Fibroblast of the conjunctiva (primary cell): ENCODE results near the gene PSAPL1.

Experiments
- DNase-seq: peaks from one replicate; pipeline ENCODE4 v3.0.0-alpha.2; 2010; ENCODE audit warnings: low read depth

The PSAPL1 gene

GRCh38 chr4:7396186-7396910 lies 38.4 kb downstream of the PSAPL1 start:
- no peak for DNase-seq

DNA sequence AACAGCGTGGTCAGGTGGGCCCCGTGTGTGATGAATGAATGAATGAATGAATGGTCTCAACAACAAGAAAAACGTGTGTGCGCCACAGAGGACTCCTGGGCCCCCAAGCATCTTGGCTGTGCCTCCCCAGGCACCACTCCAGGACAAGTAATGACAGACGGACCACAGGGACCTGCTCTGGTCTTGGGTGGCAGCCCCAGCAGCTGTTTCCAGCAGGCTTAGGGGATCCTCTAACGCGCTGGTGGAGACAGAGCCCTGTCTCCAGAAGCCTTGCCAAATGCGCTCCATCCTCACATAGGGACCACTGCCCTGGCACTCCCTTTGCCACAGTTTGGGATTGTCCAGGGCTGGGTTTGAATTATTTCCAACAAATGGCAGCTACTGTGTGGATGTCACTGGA lies 39.1 kb downstream of the PSAPL1 start:
- no peak for DNase-seq

DNA sequence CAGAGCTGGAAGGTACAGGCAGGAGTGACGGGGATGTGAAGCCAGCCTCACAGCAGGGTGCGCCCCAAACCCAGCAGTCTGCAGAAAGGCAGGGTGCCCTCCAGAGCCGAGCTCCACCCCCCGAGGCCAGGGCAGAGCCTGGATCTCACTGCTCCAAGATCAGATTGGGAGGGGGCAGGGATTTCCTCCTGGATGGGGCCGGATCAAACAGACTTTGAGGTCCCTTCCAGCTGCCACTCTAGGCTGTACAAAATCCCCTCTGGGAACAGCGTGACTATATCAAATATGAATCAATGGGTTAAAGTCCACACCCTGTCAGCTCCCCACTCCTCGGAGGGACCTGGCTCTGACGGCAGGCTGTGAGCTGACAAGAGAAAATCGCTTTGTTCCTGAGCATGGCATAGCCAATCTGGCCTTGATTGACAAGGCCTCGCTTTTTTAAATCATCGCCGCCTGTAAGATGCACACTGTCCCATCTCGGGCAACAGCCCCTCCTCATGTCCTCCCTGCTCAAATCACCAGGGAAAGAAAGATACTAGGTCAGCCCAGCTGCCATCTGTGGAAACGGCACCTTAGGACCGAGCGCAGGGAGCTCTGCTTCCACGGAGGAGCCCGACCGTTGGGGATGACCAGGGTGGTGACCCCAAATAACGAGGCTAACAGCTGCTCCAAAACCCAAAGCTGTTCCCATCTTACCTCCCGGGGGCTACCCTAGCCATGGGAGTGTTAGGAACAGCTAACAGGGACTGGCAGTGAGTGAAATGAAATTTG lies 39.9 kb downstream of the PSAPL1 start:
- no peak for DNase-seq

DNA sequence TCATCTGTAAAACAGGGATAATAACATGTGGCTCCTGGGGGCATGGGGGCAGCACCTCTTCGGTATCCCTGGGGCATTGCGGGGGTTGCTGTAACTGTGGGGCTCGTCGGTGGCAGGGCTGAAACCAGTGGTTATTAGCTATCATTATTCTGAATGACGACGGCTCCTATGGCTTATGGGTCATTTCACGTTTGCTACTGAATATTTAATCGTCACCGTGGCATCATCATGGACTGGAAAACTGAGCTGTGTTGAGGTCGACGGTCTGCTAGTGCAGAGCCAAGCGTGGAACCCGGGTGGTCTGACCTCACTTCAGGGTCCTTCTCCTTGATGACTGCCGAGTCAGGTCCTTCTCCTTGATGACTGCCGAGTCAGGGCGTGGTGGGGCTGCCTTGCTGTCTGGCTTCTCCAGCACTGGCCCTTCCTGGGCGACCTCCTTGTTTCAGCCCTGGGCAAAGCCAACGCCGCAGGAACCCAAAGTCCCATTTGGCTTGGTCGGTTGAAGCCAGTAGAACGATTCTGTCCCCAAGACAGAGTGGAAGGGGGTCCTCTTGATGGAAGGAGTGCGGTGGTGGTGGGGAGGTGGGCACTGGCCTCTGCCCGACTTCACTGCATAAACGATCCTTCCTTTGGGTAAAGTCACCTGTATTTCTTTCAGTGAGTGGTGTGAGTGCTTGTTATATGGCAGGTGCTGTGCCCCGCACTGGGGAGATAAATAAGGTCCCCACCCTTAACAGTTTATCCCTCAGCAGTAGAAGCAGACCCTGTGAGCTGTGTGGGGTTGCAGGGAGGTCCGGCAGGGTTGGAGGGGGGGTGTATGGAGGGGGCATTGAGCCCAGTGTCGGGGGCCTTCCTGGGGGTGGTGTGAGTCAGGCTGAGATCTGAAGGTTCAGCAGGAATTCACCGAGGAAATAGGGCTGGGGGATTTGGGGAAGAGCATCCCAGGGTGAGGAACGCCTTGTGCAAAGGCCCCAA lies 40.8 kb downstream of the PSAPL1 start:
- no peak for DNase-seq

- no peak for DNase-seq
Measured at GRCh38 chr4:7392438-7393421, 42.0 kb downstream of the PSAPL1 start.

- no peak for DNase-seq
Measured at GRCh38 chr4:7391637-7392437, 42.9 kb downstream of the PSAPL1 start.

- no peak for DNase-seq
Measured at GRCh38 chr4:7390906-7391636, 43.7 kb downstream of the PSAPL1 start.

DNA sequence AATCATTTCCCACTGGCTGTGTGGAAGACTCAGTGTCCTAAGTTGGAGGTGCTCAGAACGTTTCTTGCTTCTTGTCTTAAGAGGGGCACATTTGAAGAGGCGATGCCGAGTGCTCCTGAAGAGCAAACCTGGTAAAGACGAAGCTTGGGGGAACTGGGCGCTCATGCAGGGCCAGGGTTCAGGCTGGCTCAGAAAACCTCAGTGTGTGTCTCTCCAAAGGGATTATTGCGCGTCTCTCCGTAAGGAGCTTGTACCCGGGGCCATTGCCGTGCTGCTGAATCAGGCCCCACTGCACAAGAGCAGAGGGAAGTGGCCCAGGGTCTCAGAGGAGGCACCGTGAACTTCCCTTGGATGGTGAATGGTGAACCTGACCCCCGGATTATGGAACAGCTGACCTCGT lies 44.4 kb downstream of the PSAPL1 start:
- no peak for DNase-seq

DNA sequence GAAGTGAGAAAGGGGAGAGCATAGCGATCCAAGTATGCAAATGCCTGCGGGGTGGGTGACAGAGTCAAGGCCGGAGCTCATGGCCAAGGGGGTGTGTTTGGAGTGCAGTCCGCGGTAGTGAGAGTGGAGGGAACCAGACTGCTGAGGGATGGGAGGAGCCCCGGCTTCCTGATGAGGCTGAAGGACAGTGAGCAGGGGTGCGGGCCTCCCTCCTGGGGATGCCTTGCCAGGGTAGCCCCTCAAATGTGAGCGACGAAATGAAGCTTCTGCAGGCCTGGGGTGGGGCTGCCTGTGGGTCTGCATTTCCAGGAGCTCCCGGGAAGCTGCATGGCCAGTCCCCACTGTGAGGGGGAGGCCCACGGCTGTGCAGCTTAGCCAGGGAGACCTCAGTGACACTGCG lies 45.0 kb downstream of the PSAPL1 start:
- DNase-seq, result no peak

DNA sequence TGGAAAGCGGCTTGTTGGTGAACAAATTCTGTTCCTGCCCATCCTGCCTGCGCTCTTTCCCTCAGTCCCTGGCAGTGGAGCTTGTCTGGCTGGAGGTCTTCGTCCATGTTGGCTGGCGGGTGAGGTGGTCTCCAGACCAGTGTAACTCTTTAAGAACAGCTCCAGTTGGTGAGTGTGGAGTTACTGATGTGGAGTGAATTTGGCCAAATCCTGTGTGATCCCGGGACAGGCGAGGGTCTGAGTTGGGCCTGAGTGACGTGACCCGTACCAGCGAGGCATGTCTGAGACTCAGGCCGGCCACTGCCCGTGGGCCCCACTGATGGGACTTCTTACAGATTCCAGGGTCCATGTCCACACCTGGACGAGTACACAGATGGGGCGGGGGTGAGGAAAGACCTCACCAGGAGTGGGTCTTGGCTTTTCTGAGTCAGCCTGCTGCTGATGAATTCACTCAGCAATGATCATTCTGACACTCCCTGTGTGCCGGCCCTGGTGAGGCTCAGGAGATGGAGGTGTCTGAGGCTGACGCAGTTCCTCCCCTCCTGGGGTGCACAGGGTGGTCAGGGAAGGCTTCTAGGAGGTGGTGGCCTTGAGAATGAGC lies 45.5 kb downstream of the PSAPL1 start:
- DNase-seq, result no peak

- no peak for DNase-seq
Measured at GRCh38 chr4:7388627-7389026, 46.1 kb downstream of the PSAPL1 start.

DNA sequence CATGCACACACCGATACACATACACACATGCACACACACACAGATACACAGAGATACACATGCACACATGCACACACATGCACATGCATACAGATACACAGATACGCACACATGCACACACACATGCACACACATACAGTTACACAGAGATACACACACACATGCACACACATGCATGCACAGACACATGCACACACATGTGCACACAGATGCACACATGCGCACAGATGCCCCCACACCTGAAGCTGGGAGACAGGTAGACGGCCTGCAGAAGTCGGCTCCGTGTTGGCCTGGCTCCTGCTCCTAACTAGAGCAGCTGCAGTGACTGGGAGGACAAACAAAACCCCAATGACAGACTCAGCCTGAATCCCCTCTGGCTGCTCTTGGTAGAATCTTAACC lies 46.8 kb downstream of the PSAPL1 start:
- no peak for DNase-seq

DNA sequence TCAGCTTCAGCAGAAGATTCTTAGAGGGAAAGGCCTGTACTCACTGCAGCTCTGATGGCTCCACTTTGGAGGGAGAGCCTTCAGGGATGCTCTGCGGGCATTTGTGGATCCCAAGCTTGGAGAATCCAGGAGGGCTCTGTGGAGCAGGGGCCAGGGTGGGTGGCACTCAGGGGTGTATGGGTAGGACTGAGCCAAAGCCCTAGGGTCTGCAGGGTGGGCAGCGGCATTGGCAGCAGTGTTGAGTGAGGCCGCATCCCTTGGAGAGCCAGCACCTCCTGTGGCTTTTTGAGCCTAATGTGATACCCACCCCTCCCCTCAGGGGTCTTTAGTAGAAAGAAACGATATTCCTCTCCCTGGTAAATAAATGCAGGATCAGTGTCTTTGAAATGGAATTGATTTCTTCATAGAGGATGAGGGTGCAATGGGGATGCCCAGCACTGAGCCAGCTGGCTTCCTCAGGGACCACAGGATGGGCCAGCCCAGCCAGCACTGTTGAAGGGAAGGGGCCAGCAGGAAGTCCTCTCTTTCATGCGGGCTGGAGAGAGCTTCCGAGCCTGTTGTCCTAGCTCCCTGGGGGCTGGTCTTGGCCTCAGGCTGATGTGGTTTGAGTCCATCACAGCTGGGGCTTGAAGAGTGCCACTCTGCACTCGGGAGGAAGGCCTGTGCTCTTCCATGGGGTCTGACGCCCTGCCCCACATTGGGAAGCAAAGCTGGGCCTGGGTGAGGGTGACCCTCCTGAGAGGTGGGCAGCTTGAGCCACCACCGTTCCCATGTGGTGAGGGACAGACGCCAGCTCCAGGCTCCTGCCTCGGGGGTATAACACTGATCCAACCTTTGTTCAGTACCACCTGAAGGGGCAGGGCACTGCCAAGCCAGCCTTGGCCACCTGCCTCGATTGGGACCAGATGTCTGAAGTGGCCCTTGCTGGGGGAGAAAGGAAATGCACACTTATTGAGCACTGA lies 49.5 kb downstream of the PSAPL1 start:
- no peak for DNase-seq

DNA sequence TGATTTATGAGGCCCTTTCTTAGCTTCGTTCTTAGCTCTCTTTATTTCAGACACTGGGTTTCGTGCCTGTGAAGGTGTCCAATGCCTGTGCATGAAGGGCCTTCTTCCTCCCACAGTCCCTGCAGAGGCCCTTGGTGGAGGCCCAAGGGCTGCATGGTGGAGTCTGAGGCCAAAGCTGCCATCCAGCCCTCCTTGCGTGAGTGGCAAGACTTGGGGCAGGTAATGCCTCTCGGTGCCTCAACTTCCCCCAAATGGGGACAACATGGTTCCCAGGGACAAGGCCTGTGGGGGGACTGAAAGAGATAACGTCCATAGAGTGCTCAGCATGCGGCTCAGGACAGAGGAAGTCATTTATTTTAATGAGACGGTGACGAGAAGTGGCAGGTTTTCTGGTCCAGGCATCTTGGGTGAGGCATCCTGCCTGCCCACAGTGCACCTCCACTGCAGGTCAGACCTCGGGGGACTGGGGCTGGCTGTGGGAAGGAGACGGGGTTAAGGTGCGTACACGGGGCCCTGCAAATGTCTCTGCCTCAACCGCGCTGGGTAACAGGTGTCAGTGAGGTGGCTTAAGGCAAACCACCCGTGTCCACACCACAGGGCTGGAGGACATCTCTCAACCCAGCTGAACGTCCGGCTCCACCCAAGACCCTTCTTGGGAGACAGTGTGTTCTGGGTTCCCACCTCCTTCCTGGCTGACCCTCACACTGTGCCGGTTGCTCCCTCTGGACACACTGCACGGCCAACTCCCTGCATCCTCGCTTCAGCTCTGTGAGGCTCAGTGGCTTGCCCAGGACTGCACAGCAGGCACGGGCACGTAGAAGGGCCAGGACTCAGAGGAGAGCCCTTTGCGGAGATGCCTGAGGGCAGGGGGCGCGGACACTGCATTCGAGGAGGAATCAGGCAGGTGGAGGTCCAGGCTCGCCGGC lies 50.5 kb downstream of the PSAPL1 start:
- DNase-seq, result no peak

- DNase-seq, result no peak
Measured at GRCh38 chr4:7383266-7383665, 51.5 kb downstream of the PSAPL1 start.

- DNase-seq, result no peak
Measured at GRCh38 chr4:7382634-7383014, 52.1 kb downstream of the PSAPL1 start.
